Breast epithelium (tissue), 3 donors: Measurements from ENCODE around the gene GFOD1.

ENCODE experiments used
- POLR2AphosphoS5 ChIP-seq, 3 donors: sonication (generic); formaldehyde crosslinking; IDR thresholded peaks; one replicate each; pipeline ENCODE4 v1.6.1; 2017; ENCODE audit warnings: antibody characterized with exemption in 3 of 3
- TF ChIP-seq, protein P1 (sequence below), 3 donors: fragments of 450-650 bp; IDR thresholded peaks; one replicate each; pipeline ENCODE4 v1.5.1; 2016 to 2017; ENCODE audit warnings: antibody characterized with exemption in 3 of 3, mild to moderate bottlenecking in 3 of 3, moderate library complexity in 3 of 3

DNA sequence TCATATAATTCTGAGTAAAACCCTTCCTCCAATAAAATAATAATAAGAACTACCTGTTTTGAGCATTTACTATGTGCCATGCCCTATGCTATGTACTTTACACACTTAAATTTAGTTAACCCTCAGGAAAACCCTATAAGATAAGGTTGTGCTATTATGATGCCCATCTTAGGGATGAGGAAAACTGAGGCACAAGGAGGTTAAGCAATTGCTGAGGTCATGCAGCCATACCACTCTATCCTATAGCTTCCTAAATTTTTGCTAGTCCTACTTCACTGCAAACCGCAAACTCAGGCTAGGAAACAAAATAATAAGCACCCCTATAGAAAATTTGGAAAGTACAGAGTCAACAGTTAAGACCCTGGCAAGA is 38.9 kb upstream of the GFOD1 start:
- TF ChIP-seq, protein P1, sequence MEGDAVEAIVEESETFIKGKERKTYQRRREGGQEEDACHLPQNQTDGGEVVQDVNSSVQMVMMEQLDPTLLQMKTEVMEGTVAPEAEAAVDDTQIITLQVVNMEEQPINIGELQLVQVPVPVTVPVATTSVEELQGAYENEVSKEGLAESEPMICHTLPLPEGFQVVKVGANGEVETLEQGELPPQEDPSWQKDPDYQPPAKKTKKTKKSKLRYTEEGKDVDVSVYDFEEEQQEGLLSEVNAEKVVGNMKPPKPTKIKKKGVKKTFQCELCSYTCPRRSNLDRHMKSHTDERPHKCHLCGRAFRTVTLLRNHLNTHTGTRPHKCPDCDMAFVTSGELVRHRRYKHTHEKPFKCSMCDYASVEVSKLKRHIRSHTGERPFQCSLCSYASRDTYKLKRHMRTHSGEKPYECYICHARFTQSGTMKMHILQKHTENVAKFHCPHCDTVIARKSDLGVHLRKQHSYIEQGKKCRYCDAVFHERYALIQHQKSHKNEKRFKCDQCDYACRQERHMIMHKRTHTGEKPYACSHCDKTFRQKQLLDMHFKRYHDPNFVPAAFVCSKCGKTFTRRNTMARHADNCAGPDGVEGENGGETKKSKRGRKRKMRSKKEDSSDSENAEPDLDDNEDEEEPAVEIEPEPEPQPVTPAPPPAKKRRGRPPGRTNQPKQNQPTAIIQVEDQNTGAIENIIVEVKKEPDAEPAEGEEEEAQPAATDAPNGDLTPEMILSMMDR (IDR thresholded peaks at IDR 0.05) = no peak
- no peak for TF ChIP-seq POLR2AphosphoS5 (IDR thresholded peaks at IDR 0.05)
